Epithelial cell of proximal tubule (primary cell): ENCODE measurements around the gene THOP1. TPM values are rescaled to one million over a fixed set of nuclear protein-coding genes. Genes with fewer than 3 reads are reported as not detected.

Source experiments
- DNase-seq: peaks from one replicate; pipeline ENCODE4 v3.0.0-alpha.2; 2011; ENCODE audit warnings: low read depth
- H3K4me3 ChIP-seq: 2 replicates; pipeline ENCODE4 v1.5.1; 2011; ENCODE audit warnings: low read depth, mild to moderate bottlenecking, low read length
- total RNA-seq: library from RNA; depleted of rRNA; stranded (reverse); fragments of >200 nt; gene quantifications from 2 replicates; pipeline ENCODE4 v1.2.3, GENCODE V29; 2015
- TF ChIP-seq, protein P1 (sequence below): conservative IDR thresholded peaks from 2 replicates; pipeline ENCODE4 v1.5.1; 2012; ENCODE audit warnings: low read depth, mild to moderate bottlenecking, low read length

The THOP1 gene
- total RNA-seq: 148 and 204 TPM in 2 replicates

DNA sequence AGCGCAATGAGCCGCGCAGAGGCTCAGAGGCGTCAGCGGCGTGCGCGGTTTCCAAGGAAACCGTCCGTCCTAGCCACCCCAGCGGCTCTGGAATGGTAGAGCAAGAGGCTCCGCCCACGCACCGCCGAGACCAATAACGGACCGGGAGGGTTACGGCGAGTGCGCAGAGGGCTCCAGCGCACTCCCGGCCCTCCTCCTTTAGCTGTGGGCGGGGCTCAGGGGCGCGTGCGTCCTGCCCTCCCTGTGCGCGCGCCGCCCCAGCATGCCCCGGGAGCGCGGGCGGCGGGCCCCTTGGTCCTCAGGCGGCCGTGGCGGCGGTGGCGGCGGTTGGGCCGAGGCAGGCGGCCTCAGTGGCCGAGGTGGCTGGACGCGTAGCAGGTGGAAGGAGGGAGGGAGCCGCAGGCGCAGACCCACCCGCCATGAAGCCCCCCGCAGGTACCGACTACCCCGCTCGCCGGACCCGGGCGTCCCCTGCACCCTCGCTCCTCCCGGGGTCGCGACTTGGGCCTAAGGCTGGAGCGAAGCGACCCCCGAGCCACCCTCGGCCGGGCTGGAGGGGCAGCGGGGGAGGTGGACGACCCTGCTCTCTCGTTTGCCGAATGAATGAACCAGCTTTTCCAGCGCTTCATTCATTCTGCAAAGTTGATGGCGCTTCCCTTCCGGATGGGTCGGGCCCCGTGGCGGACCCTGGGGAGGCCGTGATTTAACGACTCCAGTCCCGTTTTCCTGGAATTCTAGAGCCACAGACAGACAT, at the start of gene THOP1:
THOP1 (plus strand) TSS at position 260 of the 754 bp plus-strand sequence; CDS start at position 420, 160 bp downstream.
- TF ChIP-seq, protein P1, sequence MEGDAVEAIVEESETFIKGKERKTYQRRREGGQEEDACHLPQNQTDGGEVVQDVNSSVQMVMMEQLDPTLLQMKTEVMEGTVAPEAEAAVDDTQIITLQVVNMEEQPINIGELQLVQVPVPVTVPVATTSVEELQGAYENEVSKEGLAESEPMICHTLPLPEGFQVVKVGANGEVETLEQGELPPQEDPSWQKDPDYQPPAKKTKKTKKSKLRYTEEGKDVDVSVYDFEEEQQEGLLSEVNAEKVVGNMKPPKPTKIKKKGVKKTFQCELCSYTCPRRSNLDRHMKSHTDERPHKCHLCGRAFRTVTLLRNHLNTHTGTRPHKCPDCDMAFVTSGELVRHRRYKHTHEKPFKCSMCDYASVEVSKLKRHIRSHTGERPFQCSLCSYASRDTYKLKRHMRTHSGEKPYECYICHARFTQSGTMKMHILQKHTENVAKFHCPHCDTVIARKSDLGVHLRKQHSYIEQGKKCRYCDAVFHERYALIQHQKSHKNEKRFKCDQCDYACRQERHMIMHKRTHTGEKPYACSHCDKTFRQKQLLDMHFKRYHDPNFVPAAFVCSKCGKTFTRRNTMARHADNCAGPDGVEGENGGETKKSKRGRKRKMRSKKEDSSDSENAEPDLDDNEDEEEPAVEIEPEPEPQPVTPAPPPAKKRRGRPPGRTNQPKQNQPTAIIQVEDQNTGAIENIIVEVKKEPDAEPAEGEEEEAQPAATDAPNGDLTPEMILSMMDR: no peak
- H3K4me3 ChIP-seq: peak within 1 kb of the TSS; percentile 97
- DNase-seq: peak; percentile 84

DNA sequence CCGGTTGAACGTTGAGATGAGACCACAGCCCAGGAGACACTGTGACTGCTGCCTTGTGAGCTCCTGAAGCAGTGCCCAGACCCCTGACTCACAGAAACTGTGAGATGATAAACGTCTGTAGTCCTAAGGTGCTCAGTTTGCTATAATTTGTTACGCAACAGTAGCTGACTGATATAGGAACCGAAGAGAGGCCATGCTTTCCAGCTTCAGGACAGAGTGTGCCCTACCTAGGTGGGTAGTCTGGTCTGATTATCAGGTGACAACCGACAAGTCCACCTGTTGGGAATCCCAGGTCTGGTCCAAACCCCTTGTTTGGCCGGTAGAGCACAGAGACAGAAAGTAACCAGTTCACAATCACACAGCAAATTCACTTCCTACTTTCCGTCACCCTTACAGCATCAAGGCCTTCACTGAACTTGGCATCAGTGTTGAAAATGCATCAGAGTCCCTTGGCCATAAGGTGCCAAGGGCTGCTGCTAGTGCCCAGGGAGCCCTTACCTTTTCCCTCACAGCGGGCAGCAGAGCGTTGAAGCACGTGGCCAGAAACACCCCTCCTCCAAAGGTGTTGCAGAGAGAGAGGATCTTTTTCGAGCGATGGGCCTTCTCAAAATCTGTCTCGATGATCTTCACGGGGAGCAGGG, 48.6 kb upstream of the THOP1 start:
- TF ChIP-seq, protein P1: no peak
- no peak overlapping the region for H3K4me3 ChIP-seq
- DNase-seq: no peak

GRCh38 chr19:2739602-2740313, 45.5 kb upstream of the THOP1 start, which contains the start of gene SLC39A3:
SLC39A3 (minus strand) TSS chr19:2740017; CDS start chr19:2737257, 2,760 bp downstream.
- TF ChIP-seq, protein P1: no peak
- peak; percentile 70 for DNase-seq
- H3K4me3 ChIP-seq: peak within 1 kb of the TSS; percentile 98

- DNase-seq: no peak
- no peak overlapping the region for H3K4me3 ChIP-seq
- TF ChIP-seq, protein P1: no peak
Measured at GRCh38 chr19:2740314-2740656, 45.0 kb upstream of the THOP1 start.

GRCh38 chr19:2743099-2743498, 42.2 kb upstream of the THOP1 start:
- TF ChIP-seq, protein P1: no peak
- H3K4me3 ChIP-seq: no peak overlapping the region
- no peak for DNase-seq

DNA sequence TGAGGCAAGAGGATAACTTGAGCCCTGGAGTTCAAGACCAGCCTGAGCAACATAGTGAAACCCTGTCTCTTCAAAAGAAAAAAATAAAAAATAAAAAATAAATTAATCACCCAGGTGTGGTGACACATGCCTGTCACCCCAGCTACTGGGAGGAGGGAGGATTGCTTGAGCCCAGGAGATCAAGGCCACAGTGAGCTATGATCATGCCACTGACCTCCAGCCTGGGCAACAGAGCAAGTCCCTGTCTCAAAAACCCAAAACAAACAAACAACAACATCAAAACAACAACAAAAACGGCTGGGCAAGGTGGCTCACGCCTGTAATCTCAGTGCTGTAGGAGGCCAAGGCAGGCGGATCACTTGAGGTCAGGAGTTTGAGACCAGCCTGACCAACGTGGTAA, 41.2 kb upstream of the THOP1 start:
- TF ChIP-seq, protein P1: no peak
- H3K4me3 ChIP-seq: no peak overlapping the region
- no peak for DNase-seq
